H1 (cell line): ENCODE results near the gene HHAT. TPM values are rescaled to one million over a fixed set of nuclear protein-coding genes. Genes with fewer than 3 reads are reported as not detected.

Source experiments
- CHD2 ChIP-seq: IDR thresholded peaks from 2 replicates; pipeline ENCODE4 v1.6.1; 2012; ENCODE audit warnings: low read length, improper control_type of control experiment
- CTBP2 ChIP-seq: IDR thresholded peaks from 2 replicates; pipeline ENCODE4 v1.7.0; 2011; ENCODE audit warnings: borderline replicate concordance, mild to moderate bottlenecking, moderate library complexity, mixed read lengths, low read length; ENCODE audit not compliant: insufficient read depth, insufficient read length
- CTCF ChIP-seq, 3 experiments: IDR thresholded peaks; 1 replicate in 2 of 3; 2 replicates in 1 of 3; pipeline versions ENCODE4 v1.5.1 to v1.6.1; 2011; ENCODE audit warnings: low read length in 3 of 3, mild to moderate bottlenecking in 3 of 3, inconsistent platforms in 2 of 3, low read depth in 1 of 3, moderate library complexity in 1 of 3; ENCODE audit not compliant: insufficient read depth in 1 of 3; ENCODE audit errors: control extremely low read depth in 1 of 3
- KDM4A ChIP-seq: IDR thresholded peaks from one replicate; pipeline ENCODE4 v1.7.1; 2012; ENCODE audit warnings: low read depth, mild to moderate bottlenecking, moderate library complexity, low read length, inconsistent platforms; ENCODE audit not compliant: severe bottlenecking
- SUZ12 ChIP-seq: fragments of 200-600 bp; sonication (generic); IDR thresholded peaks from 2 replicates; pipeline ENCODE4 v1.6.1; 2012; ENCODE audit warnings: mild to moderate bottlenecking, inconsistent platforms, low read length, moderate library complexity, mixed read lengths
- ZNF274 ChIP-seq: IDR thresholded peaks from 2 replicates; pipeline ENCODE4 v1.7.0; 2012; ENCODE audit warnings: low read length, borderline replicate concordance; ENCODE audit errors: extremely low read depth
- polyA plus RNA-seq, 7 experiments: library from polyadenylated mRNA; depleted of rRNA in 3 of 7; stranded (reverse) in 5 of 7; unstranded in 2 of 7; fragments of >200 nt in 5 of 7; fragments of 200-250 nt in 2 of 7; gene quantifications; 1 replicate in 5 of 7; 2 replicates in 1 of 7; 4 replicates in 1 of 7; pipeline versions ENCODE4 v1.2.1 to v1.2.3, GENCODE V29; 2011 to 2013; ENCODE audit warnings: missing spikeins in 2 of 7, mixed read lengths in 2 of 7
- total RNA-seq: library from RNA; stranded (reverse); fragmentation: NEBNext Ultra II Directional; extraction: Animal tissue kit (Norgen Biotek cat#: 25700); gene quantifications from 2 replicates; pipeline ENCODE4 v1.2.1, GENCODE V29; 2021

The HHAT gene
- total and polyA plus RNA-seq, 2 of the 8 experiments (the other 6 are each of a cell fraction or from before 2014, with no cell fraction given): 0.15 to 0.51 TPM

DNA sequence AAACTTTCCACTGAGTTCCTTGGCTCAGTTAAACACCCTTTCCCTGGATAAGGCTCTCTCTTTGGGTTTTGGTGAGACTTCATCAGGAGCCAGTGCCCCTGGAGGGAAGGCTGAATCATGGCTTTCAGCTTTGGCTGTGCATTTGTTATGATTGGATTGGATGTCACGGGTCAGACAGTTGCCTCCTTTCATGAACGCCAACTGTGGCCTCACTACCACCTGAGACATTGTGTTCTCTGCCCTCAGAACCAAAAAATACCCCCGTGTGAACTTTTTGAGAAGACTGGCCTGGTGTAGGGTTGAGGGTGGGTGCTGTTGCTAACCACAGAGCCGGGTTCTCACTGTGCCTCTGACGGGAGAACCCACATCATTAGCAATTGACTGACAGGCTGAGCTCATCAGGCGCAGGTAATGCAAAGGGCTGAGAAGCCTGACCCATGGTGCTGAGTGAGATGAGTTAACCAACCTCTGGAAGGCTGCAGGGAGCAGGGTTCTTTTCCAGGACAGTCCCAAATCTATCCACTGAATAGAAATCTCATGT lies 65.6 kb downstream of the HHAT start (continued):
- TF ChIP-seq CTCF (IDR thresholded peaks at IDR 0.05; ENCODE audit: control extremely low read depth in 1 of 3, insufficient read depth in 1 of 3, low read depth in 1 of 3, low read length in 3 of 3) (no peak), SUZ12 (no peak), CTBP2 (no peak), CHD2 (no peak), KDM4A (no peak), ZNF274 (no peak)
